ENCODE data around the gene EEF1AKMT4.

The EEF1AKMT4 gene

DNA sequence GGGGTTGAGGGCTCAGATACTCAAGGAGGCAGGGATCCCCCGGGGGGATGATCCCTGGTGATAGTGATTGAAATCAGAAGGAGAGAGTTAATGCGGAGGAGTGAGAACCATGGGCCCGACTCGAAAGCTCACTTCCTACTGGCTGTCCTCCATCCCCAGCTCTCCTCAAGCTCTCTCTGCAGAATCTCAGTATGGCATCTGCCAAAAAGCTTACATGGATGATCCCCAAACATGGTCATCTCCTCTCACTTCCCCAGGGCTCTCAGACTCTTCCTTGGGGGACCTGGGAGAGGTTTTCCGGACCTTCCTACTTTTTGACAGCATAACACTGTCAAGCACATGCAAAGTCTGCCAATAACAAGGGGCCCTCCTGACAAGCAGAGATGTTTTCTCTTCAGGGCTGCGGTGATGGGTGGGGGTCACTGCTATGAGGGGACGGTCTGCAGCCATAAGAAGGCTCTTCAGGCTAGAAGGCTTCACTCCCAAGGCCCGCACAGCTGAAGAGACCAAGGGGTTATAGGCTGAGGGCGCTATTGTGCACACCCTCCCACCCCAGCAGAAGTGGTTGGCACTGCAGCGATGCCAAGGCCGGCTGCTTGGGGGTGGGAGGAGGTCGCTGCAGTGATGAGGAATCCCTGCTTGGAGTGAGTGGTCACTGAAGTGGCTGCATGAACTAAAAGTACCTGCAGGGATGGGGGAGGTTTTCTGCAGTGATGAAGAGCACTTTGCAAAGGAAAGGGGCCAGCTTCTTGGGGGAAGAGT is 20.9 kb upstream of the EEF1AKMT4 start:
- Histone ChIP-seq H3K9ac (ENCODE audit: low read length) (no peak overlapping the region), H3K4me1 (ENCODE audit: control insufficient read depth, insufficient read depth, low read length) (no peaks in the 10 kb centered on the region; the same call in 1 of the 2 replicates), H3K36me3 (ENCODE audit: control insufficient read depth, insufficient read depth, low read length) (no peaks in the 10 kb centered on the region), H3K27me3 (ENCODE audit: control insufficient read depth, insufficient read depth, low read length) (peaks cover 68% of the 10 kb centered on the region), H3K4me3 (ENCODE audit: low read depth, low read length) (peak overlapping the region; percentile 69), H3K27ac (ENCODE audit: low read depth, low read length) (no peak overlapping the region), H3K9me3 (ENCODE audit: control insufficient read depth, insufficient read depth, low read depth, low read length) (no peaks in the 10 kb centered on the region)

- peak within 1 kb of the TSS; percentile 69 for H3K4me3 ChIP-seq (ENCODE audit: low read depth, low read length)
- no peak within 1 kb of the TSS for H3K27ac ChIP-seq (ENCODE audit: low read depth, low read length)
- H3K9ac ChIP-seq (ENCODE audit: low read length) = no peak within 1 kb of the TSS
- peaks cover 77% of the 10 kb centered on the region for H3K27me3 ChIP-seq (ENCODE audit: control insufficient read depth, insufficient read depth, low read length)
- H3K4me1 ChIP-seq (ENCODE audit: control insufficient read depth, insufficient read depth, low read length) = no peaks in the 10 kb centered on the region; the same call in 1 of the 2 replicates
- H3K36me3 ChIP-seq (ENCODE audit: control insufficient read depth, insufficient read depth, low read length) = no peaks in the 10 kb centered on the region
- H3K9me3 ChIP-seq (ENCODE audit: control insufficient read depth, insufficient read depth, low read depth, low read length) = no peaks in the 10 kb centered on the region
Observed at GRCh38 chr3:184229394-184230080, 19.9 kb upstream of the EEF1AKMT4 start, which contains the start of gene VWA5B2. Gene VWA5B2, plus strand, starts transcription at chr3:184229585. Its CDS starts 944 bp downstream, at chr3:184230529.

GRCh38 chr3:184230081-184230602 is 19.3 kb upstream of the EEF1AKMT4 start:
- Histone ChIP-seq H3K4me1 (ENCODE audit: control insufficient read depth, insufficient read depth, low read length) (no peaks in the 10 kb centered on the region; the same call in 1 of the 2 replicates), H3K9me3 (ENCODE audit: control insufficient read depth, insufficient read depth, low read depth, low read length) (no peaks in the 10 kb centered on the region), H3K36me3 (ENCODE audit: control insufficient read depth, insufficient read depth, low read length) (no peaks in the 10 kb centered on the region), H3K4me3 (ENCODE audit: low read depth, low read length) (peak overlapping the region; percentile 69), H3K9ac (ENCODE audit: low read length) (no peak overlapping the region), H3K27ac (ENCODE audit: low read depth, low read length) (no peak overlapping the region), H3K27me3 (ENCODE audit: control insufficient read depth, insufficient read depth, low read length) (peaks cover 81% of the 10 kb centered on the region)

- H3K9ac ChIP-seq (ENCODE audit: low read length) = no peak overlapping the region
- H3K9me3 ChIP-seq (ENCODE audit: control insufficient read depth, insufficient read depth, low read depth, low read length) = no peaks in the 10 kb centered on the region
- H3K27ac ChIP-seq (ENCODE audit: low read depth, low read length) = no peak overlapping the region
- H3K27me3 ChIP-seq (ENCODE audit: control insufficient read depth, insufficient read depth, low read length) = peaks cover 81% of the 10 kb centered on the region
- no peaks in the 10 kb centered on the region for H3K36me3 ChIP-seq (ENCODE audit: control insufficient read depth, insufficient read depth, low read length)
- H3K4me3 ChIP-seq (ENCODE audit: low read depth, low read length) = peak overlapping the region; percentile 69
- no peaks in the 10 kb centered on the region; the same call in 1 of the 2 replicates for H3K4me1 ChIP-seq (ENCODE audit: control insufficient read depth, insufficient read depth, low read length)
Observed at GRCh38 chr3:184230603-184231528, 18.6 kb upstream of the EEF1AKMT4 start.

DNA sequence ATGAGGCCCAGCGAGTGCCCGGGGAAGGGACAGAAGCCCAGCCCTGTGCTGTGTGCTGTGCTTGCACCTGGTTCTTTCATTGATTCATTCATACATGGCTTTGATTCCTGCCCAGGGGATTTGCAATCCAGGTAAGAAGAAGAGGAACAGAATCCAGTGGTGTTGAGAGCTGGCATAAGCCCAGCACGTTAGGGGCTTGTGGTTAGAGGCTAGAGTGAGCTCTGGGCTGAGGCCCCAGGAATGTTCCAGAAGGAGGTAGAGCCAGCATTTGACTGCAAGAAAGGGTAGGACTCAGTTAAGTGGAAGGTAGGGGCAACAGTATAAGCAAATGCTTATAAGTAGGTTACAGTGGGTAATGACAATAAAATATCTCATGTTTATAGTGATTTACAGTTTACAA is 17.8 kb upstream of the EEF1AKMT4 start:
- no peak overlapping the region for H3K9ac ChIP-seq (ENCODE audit: low read length)
- no peak overlapping the region for H3K4me3 ChIP-seq (ENCODE audit: low read depth, low read length)
- no peak overlapping the region for H3K27ac ChIP-seq (ENCODE audit: low read depth, low read length)
- H3K9me3 ChIP-seq (ENCODE audit: control insufficient read depth, insufficient read depth, low read depth, low read length) = no peaks in the 10 kb centered on the region
- no peaks in the 10 kb centered on the region; the same call in 1 of the 2 replicates for H3K4me1 ChIP-seq (ENCODE audit: control insufficient read depth, insufficient read depth, low read length)
- H3K36me3 ChIP-seq (ENCODE audit: control insufficient read depth, insufficient read depth, low read length) = no peaks in the 10 kb centered on the region
- H3K27me3 ChIP-seq (ENCODE audit: control insufficient read depth, insufficient read depth, low read length) = peaks cover 81% of the 10 kb centered on the region

DNA sequence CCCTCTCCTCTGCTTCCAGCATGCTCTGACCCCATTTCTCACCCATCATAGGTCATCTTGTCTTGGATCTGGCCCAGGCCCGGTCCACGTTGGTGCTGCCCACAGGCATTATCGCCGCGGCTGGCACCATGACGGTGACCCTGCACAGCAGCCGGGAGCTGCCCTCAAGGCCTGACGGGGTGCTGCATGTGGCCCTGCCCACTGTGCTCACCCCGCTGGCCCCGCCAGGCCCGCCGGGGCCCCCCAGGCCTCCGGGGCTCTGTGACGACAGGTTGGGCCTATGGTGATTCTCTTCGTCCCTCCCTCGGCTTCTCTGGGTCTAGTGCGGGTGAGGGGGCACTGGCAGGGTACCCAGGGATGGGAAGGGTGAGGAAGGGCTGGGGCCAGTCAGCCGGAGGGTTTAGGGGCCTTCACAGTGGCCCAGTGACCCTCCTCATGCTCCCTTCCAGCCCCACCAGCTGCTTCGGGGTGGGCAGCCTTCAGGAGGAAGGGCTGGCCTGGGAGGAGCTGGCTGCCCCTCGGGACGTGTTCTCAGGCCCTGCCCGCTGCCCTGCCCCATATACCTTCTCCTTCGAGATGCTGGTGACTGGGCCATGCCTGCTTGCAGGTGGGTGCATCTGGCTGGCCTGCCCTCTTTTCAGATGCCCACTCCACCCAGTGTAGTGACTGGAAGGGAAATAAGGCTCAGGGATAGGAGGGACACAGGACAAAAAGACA is 16.2 kb upstream of the EEF1AKMT4 start:
- H3K9me3 ChIP-seq (ENCODE audit: control insufficient read depth, insufficient read depth, low read depth, low read length) = no peaks in the 10 kb centered on the region
- no peak overlapping the region for H3K9ac ChIP-seq (ENCODE audit: low read length)
- no peak overlapping the region for H3K27ac ChIP-seq (ENCODE audit: low read depth, low read length)
- H3K4me1 ChIP-seq (ENCODE audit: control insufficient read depth, insufficient read depth, low read length) = no peaks in the 10 kb centered on the region; the same call in 1 of the 2 replicates
- peaks cover 66% of the 10 kb centered on the region for H3K27me3 ChIP-seq (ENCODE audit: control insufficient read depth, insufficient read depth, low read length)
- H3K36me3 ChIP-seq (ENCODE audit: control insufficient read depth, insufficient read depth, low read length) = no peaks in the 10 kb centered on the region
- no peak overlapping the region for H3K4me3 ChIP-seq (ENCODE audit: low read depth, low read length)

- Histone ChIP-seq H3K9ac (ENCODE audit: low read length) (no peak overlapping the region), H3K9me3 (ENCODE audit: control insufficient read depth, insufficient read depth, low read depth, low read length) (no peaks in the 10 kb centered on the region), H3K27ac (ENCODE audit: low read depth, low read length) (no peak overlapping the region), H3K4me3 (ENCODE audit: low read depth, low read length) (no peak overlapping the region), H3K27me3 (ENCODE audit: control insufficient read depth, insufficient read depth, low read length) (peaks cover 57% of the 10 kb centered on the region), H3K4me1 (ENCODE audit: control insufficient read depth, insufficient read depth, low read length) (no peaks in the 10 kb centered on the region), H3K36me3 (ENCODE audit: control insufficient read depth, insufficient read depth, low read length) (no peaks in the 10 kb centered on the region)
Observed at GRCh38 chr3:184234224-184234623, 15.2 kb upstream of the EEF1AKMT4 start.

DNA sequence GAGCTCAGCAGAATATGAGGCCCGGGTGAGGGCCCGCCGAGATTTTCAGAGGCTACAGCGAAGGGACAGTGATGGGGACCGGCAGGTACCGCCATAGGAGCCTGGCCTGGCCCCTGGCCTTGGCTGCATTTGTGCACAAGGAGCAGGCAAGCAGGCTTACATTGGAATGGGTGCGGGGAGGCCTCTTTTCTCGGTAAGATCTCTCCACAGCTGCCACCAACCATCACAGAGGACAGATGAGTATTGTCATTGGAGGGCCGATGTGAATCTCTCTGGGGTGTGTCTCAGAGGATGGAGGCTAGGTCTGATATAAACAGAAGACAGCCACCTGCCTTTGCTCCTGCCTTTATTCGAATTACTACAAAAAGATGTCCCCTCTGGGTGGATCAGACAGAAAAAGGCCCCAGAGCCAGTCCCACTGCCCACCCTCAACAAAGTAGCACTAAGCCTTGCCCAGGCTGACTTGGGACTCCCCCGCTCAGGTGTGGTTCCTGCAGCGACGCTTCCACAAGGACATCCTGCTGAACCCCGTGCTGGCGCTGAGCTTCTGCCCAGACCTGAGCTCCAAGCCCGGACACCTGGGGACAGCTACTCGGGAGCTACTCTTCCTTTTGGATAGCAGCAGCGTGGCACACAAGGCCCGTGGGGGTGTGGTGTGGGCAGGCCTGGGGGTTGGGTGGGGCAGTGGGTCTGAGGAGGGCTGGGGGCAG is 14.6 kb upstream of the EEF1AKMT4 start:
- Histone ChIP-seq H3K4me1 (ENCODE audit: control insufficient read depth, insufficient read depth, low read length) (no peaks in the 10 kb centered on the region), H3K4me3 (ENCODE audit: low read depth, low read length) (no peak overlapping the region), H3K27ac (ENCODE audit: low read depth, low read length) (no peak overlapping the region), H3K9ac (ENCODE audit: low read length) (no peak overlapping the region), H3K9me3 (ENCODE audit: control insufficient read depth, insufficient read depth, low read depth, low read length) (no peaks in the 10 kb centered on the region), H3K36me3 (ENCODE audit: control insufficient read depth, insufficient read depth, low read length) (no peaks in the 10 kb centered on the region), H3K27me3 (ENCODE audit: control insufficient read depth, insufficient read depth, low read length) (peaks cover 51% of the 10 kb centered on the region)

GRCh38 chr3:184235381-184236032 is 14.0 kb upstream of the EEF1AKMT4 start:
- Histone ChIP-seq H3K4me1 (ENCODE audit: control insufficient read depth, insufficient read depth, low read length) (no peaks in the 10 kb centered on the region), H3K27ac (ENCODE audit: low read depth, low read length) (no peak overlapping the region)

More at GRCh38 chr3:184235381-184236032, 14.0 kb upstream of the EEF1AKMT4 start:
- Histone ChIP-seq H3K9ac (ENCODE audit: low read length) (no peak overlapping the region), H3K27me3 (ENCODE audit: control insufficient read depth, insufficient read depth, low read length) (peaks cover 44% of the 10 kb centered on the region), H3K9me3 (ENCODE audit: control insufficient read depth, insufficient read depth, low read depth, low read length) (no peaks in the 10 kb centered on the region), H3K36me3 (ENCODE audit: control insufficient read depth, insufficient read depth, low read length) (no peaks in the 10 kb centered on the region), H3K4me3 (ENCODE audit: low read depth, low read length) (no peak overlapping the region)

All from HUES6 (cell line).